ENCODE data around the gene SHANK1.
"Not testable (repeated sequence)": the region's sequence is repeated elsewhere in the genome, so short reads cannot be mapped to it uniquely, and the experiment has no call there.

The SHANK1 gene

GRCh38 chr19:50629194-50629593 is 90.4 kb downstream of the SHANK1 start:
- DNase-seq: no peak

- DNase-seq: no peak
These were observed 91.1 kb downstream of the SHANK1 start for GRCh38 chr19:50628551-50628950.

DNA sequence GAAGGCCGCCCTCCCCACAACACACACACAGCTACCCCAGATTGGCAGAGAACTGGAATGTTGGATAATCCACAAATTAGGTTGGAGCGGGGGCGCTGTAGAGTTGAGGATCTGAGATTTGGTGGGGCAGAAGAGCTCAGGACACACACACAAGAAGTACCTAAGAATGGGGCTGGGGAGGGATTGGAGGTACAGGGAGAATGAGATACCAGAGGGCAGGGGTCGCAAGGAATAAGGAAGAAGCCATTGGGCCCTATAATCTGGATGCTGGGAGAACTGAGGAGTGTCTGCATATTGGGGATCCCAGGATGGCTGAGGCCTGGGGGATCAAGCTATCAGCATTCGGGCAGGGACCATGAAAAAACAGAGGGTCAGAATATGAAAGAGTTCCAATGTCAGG is 91.5 kb downstream of the SHANK1 start:
- DNase-seq: no peak

GRCh38 chr19:50626795-50627194 is 92.8 kb downstream of the SHANK1 start:
- no peak for DNase-seq

- no peak for DNase-seq
These were observed 93.6 kb downstream of the SHANK1 start for GRCh38 chr19:50626011-50626410.

DNA sequence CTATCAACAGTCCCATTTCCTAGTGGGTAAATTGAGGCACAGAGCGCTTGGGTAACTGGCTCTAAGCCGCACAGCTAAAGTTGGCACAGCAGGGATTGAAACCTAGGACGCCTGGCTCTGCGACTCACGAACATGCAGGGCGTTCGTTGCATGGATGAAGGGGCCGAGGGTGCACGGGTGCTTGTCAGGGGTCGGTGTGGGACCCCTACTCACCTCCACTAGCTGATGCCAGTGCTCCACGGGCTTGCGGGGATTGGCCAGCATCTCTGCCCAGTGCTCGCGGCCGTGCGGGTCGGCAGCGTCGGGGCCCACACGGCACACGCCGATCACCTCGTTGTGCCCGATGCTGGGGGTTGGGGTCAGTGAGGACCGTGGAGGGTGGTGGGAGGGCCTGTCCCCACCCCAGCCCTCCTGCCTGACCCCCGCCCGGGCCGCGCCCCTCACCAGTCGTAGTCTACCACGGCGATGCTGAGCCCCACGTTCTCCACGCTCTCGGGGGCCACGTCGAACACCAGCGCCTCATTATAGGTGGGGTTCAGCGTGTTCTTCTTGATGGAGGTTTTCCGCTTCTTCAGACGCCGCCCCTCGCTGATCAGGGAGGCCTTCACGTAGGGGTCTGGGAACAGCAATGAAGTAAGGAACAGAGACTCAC is 94.5 kb downstream of the SHANK1 start:
- no peak for DNase-seq

GRCh38 chr19:50620394-50620906 is 99.2 kb downstream of the SHANK1 start:
- DNase-seq: not testable (repeated sequence)

DNA sequence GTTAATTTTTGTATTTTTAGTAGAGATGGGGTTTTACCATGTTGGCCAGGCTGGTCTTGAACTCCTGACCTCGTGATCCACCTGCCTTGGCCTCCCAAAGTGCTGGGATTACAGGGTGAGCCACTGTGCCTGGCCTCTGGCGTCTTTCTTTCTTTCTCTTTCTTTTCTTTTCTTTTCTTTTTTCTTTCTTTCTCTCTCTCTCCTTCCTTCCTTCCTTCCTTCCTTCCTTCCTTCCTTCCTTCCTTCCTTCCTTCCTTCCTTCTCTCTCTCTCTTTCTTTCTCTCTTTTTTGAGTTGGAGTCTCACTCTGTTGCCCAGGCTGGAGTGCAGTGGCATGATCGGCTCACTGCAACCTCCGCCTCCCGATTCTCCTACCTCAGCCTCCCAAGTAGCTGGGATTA is 100.4 kb downstream of the SHANK1 start:
- DNase-seq: not testable (repeated sequence)

- DNase-seq: not testable (repeated sequence)
These were observed 101.2 kb downstream of the SHANK1 start for GRCh38 chr19:50618379-50618778.

- DNase-seq: not testable (repeated sequence)
These were observed 106.8 kb downstream of the SHANK1 start for GRCh38 chr19:50612504-50613404.
